ENCODE measurements around the gene C11orf68. TPM values are rescaled to one million over a fixed set of nuclear protein-coding genes. Genes with fewer than 3 reads are reported as not detected.
A peak's percentile ranks its signal among the peaks of the same experiment; 100 is the strongest.

Gene C11orf68
- total RNA-seq, 4 donors from 2014 or later: 21.2 to 32.8 (median 26.5) TPM

- whole genome bisulfite sequencing, 2 donors: 0 to 22% methylated on average over 5 to 8 of the region's 9 CpGs
- intact Hi-C loops (cut with DNase I; ENCODE audit: low total_unique reads): loop anchor here (5.0 kb wide), 1 partner anchor 103 kb away; no protein-coding TSS in a partner anchor
- DNase-seq (ENCODE audit: low spot score in 2 of 2): peak; percentile 56 to 95
These were observed 34.2 kb downstream of the C11orf68 start for GRCh38 chr11:65884716-65885092.

GRCh38 chr11:65883786-65884715 is 34.8 kb downstream of the C11orf68 start:
- DNase-seq (ENCODE audit: low spot score in 2 of 2): no peak
- H3K4me3 ChIP-seq (ENCODE audit: low read depth, poor library complexity, severe bottlenecking): no peak overlapping the region
- WGBS, 2 donors: 81 to 83% methylated on average over 28 of the region's 28 CpGs
- intact Hi-C loops (cut with DNase I; ENCODE audit: low total_unique reads): loop anchor here (5.0 kb wide), 1 partner anchor 103 kb away; no protein-coding TSS in a partner anchor
- TF ChIP-seq POLR2A (IDR thresholded peaks at IDR 0.05) (no peak), CTCF (IDR thresholded peaks at IDR 0.05) (no peak)

More at GRCh38 chr11:65884716-65885092, 34.2 kb downstream of the C11orf68 start:
- no peak overlapping the region for H3K4me3 ChIP-seq (ENCODE audit: low read depth, poor library complexity, severe bottlenecking)
- TF ChIP-seq CTCF (IDR thresholded peaks at IDR 0.05): peak in 1 of 3 donors; percentile 96
- TF ChIP-seq POLR2A (IDR thresholded peaks at IDR 0.05): no peak

GRCh38 chr11:65883058-65883761 is 35.7 kb downstream of the C11orf68 start:
- no peak for DNase-seq (ENCODE audit: low spot score in 2 of 2)
- 91 to 93% methylated on average over 13 of the region's 13 CpGs for WGBS, 2 donors
- TF ChIP-seq CTCF (IDR thresholded peaks at IDR 0.05) (no peak), POLR2A (IDR thresholded peaks at IDR 0.05) (no peak)
- intact Hi-C loops (cut with DNase I; ENCODE audit: low total_unique reads): loop anchor here (5.0 kb wide), 1 partner anchor 104 kb away; no protein-coding TSS in a partner anchor
- no peak overlapping the region for H3K4me3 ChIP-seq (ENCODE audit: low read depth, poor library complexity, severe bottlenecking)

DNA sequence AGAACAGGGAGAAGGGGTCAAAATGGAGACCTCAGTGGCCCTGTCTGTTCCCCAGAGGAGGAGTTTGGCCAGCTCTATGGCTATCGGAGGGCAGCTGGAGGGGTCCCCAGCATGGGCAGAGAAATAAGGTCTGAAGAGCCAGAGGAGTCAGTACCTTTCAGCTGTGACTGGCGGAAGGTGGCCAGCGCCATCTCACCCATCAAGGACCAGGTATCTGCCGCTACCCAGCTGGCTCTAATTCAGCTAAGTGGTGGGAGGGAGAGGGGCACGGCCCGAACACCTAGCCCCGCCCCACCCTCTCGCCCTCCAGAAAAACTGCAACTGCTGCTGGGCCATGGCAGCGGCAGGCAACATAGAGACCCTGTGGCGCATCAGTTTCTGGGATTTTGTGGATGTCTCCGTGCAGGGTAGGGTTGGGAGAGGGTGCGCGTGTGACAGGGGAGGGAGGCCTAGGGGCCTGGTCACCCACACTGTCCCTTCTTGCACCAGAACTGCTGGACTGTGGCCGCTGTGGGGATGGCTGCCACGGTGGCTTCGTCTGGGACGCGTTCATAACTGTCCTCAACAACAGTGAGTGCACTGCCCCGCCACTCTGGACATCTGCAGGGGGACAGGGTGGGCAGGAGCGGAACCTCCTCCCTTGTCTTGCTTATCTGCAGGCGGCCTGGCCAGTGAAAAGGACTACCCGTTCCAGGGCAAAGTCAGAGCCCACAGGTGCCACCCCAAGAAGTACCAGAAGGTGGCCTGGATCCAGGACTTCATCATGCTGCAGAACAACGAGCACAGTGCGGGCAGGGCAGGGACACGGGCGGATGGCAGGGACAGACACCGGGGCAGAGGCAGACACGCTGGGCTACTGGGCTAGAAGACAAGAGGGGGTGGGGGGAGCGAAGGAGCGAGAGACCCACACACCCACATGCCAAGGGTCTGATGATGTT is 36.5 kb downstream of the C11orf68 start:
- 88% methylated on average over 30 of the region's 30 CpGs for WGBS, 2 donors
- DNase-seq (ENCODE audit: low spot score in 2 of 2): no peak
- TF ChIP-seq CTCF (IDR thresholded peaks at IDR 0.05): no peak
- TF ChIP-seq POLR2A (IDR thresholded peaks at IDR 0.05): no peak
- no peak overlapping the region for H3K4me3 ChIP-seq (ENCODE audit: low read depth, poor library complexity, severe bottlenecking)
- intact Hi-C loops (cut with DNase I; ENCODE audit: low total_unique reads): loop anchor here (5.0 kb wide), 1 partner anchor 105 kb away; no protein-coding TSS in a partner anchor

GRCh38 chr11:65880844-65881421 is 37.9 kb downstream of the C11orf68 start:
- 62 to 68% methylated on average over 7 of the region's 7 CpGs for WGBS, 2 donors
- no peak for DNase-seq (ENCODE audit: low spot score in 2 of 2)
- no peak overlapping the region for H3K4me3 ChIP-seq (ENCODE audit: low read depth, poor library complexity, severe bottlenecking)
- intact Hi-C loops (cut with DNase I; ENCODE audit: low total_unique reads): loop anchor here (5.0 kb wide), 1 partner anchor 106 kb away; no protein-coding TSS in a partner anchor
- TF ChIP-seq POLR2A (IDR thresholded peaks at IDR 0.05) (no peak), CTCF (IDR thresholded peaks at IDR 0.05) (no peak)
